Activated T-helper 1 cell treated with anti-CD3 and anti-CD28 coated beads, Interleukin-12 subunit alpha, Interleukin-12 subunit beta, Interleukin-2, Interleukin-4 antibody, amounts not matched to agents 30 ng/mL and 10 ng/mL and 1 ng/mL, durations not matched to agents 14 hours and 24 hours and 36 hours (primary cell): ENCODE data around the gene NPAP1. TPM values are rescaled to one million over a fixed set of nuclear protein-coding genes. Genes with fewer than 3 reads are reported as not detected.

Experiments used
- DNase-seq: peaks from one replicate; pipeline ENCODE4 v3.0.0; 2021; ENCODE audit warnings: low spot score
- H3K27ac Mint-ChIP-seq: one replicate; pipeline ENCODE4 v1.8.0; 2021; ENCODE audit warnings: mild to moderate bottlenecking, mixed read lengths
- H3K27me3 Mint-ChIP-seq: one replicate; pipeline ENCODE4 v1.8.0; 2022; ENCODE audit warnings: mild to moderate bottlenecking, moderate library complexity, mixed read lengths; ENCODE audit not compliant: insufficient read depth
- H3K36me3 Mint-ChIP-seq: one replicate; pipeline ENCODE4 v1.8.0; 2021; ENCODE audit warnings: low read depth, mixed read lengths
- H3K4me1 Mint-ChIP-seq: one replicate; pipeline ENCODE4 v1.8.0; 2021; ENCODE audit warnings: low read depth, mixed read lengths
- H3K4me3 Mint-ChIP-seq: one replicate; pipeline ENCODE4 v1.8.0; 2021; ENCODE audit warnings: mild to moderate bottlenecking, moderate library complexity, mixed read lengths
- H3K9me3 Mint-ChIP-seq: one replicate; pipeline ENCODE4 v1.8.0; 2021; ENCODE audit warnings: mixed read lengths
- intact Hi-C: fragments of 100-400 bp; cut with micrococcal nuclease; formaldehyde crosslinking; loops from one replicate; pipeline ENCODE4 v1.15.1; 2024
- total RNA-seq: library from RNA; stranded (reverse); gene quantifications from 2 replicates; pipeline ENCODE4 v1.2.3, GENCODE V29; 2022

Gene NPAP1
- total RNA-seq, 1 donor from 2014 or later: not detected

- intact Hi-C loops: no loop called here
- Mint-ChIP-seq H3K27me3 (no peaks in the 10 kb centered on the region), H3K36me3 (no peaks in the 10 kb centered on the region), H3K27ac (no peak overlapping the region), H3K4me1 (no peaks in the 10 kb centered on the region), H3K9me3 (peaks cover 38% of the 10 kb centered on the region), H3K4me3 (no peak overlapping the region)
- no peak for DNase-seq
Observed at GRCh38 chr15:24684313-24684712, 8.7 kb downstream of the NPAP1 start.

DNA sequence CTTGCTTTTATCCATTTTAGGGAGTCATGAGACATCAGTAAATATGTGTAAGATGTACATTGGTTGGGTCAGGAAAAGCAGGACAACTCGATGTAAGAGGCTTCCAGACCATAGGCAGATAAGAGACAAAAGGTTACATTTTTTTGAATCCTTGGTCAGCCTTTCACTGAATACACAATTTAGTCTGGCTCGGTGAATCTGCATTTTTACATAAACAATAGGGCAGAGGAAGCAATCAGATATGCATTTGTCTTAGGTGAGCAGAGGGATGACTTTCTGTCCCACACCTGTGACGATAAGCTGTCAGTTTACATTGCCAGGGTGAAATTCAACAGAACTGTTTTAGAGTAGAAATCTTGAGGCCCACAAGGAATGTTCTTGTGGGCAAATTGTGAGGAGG is 20.6 kb downstream of the NPAP1 start:
- no peak overlapping the region for H3K4me3 Mint-ChIP-seq
- H3K27ac Mint-ChIP-seq: no peak overlapping the region
- H3K9me3 Mint-ChIP-seq: peaks cover 36% of the 10 kb centered on the region
- H3K27me3 Mint-ChIP-seq: no peaks in the 10 kb centered on the region
- H3K36me3 Mint-ChIP-seq: no peaks in the 10 kb centered on the region
- no peaks in the 10 kb centered on the region for H3K4me1 Mint-ChIP-seq
- no peak for DNase-seq
- intact Hi-C loops: no loop called here

DNA sequence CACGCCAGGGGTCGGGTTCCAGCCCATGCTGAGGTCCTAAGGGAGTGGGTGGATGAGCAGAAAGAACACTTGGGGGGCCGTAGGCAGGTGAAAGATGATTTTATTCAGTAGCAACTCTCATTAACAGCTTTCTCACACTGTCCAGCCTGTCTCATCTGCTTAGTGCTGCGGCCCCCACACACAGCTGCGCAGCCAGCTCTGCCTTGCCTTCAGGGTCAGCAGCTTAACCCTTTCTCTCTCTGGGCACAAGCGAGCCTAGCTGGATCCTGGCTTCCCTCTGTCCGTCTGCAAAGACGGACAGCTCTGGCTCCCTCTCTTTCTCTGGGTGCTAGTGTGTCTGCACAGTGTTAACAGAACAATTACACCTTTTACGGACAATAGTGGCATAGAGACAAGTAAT is 21.3 kb downstream of the NPAP1 start:
- intact Hi-C loops: no loop called here
- Mint-ChIP-seq H3K4me3 (no peak overlapping the region), H3K27me3 (no peaks in the 10 kb centered on the region), H3K36me3 (no peaks in the 10 kb centered on the region), H3K4me1 (no peaks in the 10 kb centered on the region), H3K27ac (no peak overlapping the region), H3K9me3 (peaks cover 29% of the 10 kb centered on the region)
- no peak for DNase-seq

- intact Hi-C loops: no loop called here
- no peak for DNase-seq
- Mint-ChIP-seq H3K36me3 (no peaks in the 10 kb centered on the region), H3K4me3 (no peak overlapping the region), H3K27ac (no peak overlapping the region), H3K9me3 (peaks cover 44% of the 10 kb centered on the region), H3K27me3 (no peaks in the 10 kb centered on the region), H3K4me1 (no peaks in the 10 kb centered on the region)
Observed at GRCh38 chr15:24718289-24719082, 42.9 kb downstream of the NPAP1 start.

DNA sequence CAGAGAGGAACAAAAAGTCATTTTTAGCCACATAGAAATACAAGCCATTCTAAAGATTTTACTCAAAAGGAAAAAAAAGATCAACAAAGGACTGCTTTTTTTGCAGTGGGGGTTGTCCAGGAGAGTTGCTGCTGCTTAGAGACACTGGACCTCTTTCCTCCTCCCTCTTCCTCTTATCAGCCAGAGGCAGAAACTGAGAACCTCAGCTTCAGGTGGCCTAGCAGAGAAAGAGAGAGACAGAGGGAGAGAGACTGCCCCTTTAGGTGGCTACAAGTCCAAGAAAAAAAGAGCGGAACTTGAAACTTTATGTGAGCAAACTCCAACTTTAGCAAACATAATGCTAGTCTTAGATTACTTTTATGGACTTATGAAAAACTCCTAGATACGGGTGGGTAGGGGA is 54.2 kb downstream of the NPAP1 start:
- intact Hi-C loops: no loop called here
- H3K4me3 Mint-ChIP-seq: no peak overlapping the region
- no peaks in the 10 kb centered on the region for H3K36me3 Mint-ChIP-seq
- DNase-seq: no peak
- no peaks in the 10 kb centered on the region for H3K27me3 Mint-ChIP-seq
- H3K27ac Mint-ChIP-seq: no peak overlapping the region
- H3K4me1 Mint-ChIP-seq: no peaks in the 10 kb centered on the region
- H3K9me3 Mint-ChIP-seq: peaks cover 45% of the 10 kb centered on the region
